Glutamatergic neuron (in vitro differentiated cells): ENCODE results near the gene CST3. TPM values are rescaled to one million over a fixed set of nuclear protein-coding genes. Genes with fewer than 3 reads are reported as not detected.

ENCODE experiments used
- DNase-seq: peaks from one replicate; pipeline ENCODE4 v3.0.0; 2022
- H3K27ac Mint-ChIP-seq: one replicate; pipeline ENCODE4 v1.8.0; 2020; ENCODE audit warnings: mild to moderate bottlenecking, mixed read lengths, inconsistent platforms; ENCODE audit not compliant: unreplicated experiment
- H3K27me3 Mint-ChIP-seq: one replicate; pipeline ENCODE4 v1.8.0; 2020; ENCODE audit warnings: mild to moderate bottlenecking, moderate library complexity, mixed read lengths, inconsistent platforms; ENCODE audit not compliant: unreplicated experiment
- H3K36me3 Mint-ChIP-seq: one replicate; pipeline ENCODE4 v1.8.0; 2020; ENCODE audit warnings: mild to moderate bottlenecking, mixed read lengths, inconsistent platforms; ENCODE audit not compliant: unreplicated experiment
- H3K4me1 Mint-ChIP-seq: one replicate; pipeline ENCODE4 v1.8.0; 2020; ENCODE audit warnings: mild to moderate bottlenecking, low read depth, mixed read lengths, inconsistent platforms; ENCODE audit not compliant: unreplicated experiment
- H3K4me3 Mint-ChIP-seq: one replicate; pipeline ENCODE4 v1.8.0; 2020; ENCODE audit warnings: mild to moderate bottlenecking, mixed read lengths, inconsistent platforms; ENCODE audit not compliant: unreplicated experiment
- H3K9me3 Mint-ChIP-seq: one replicate; pipeline ENCODE4 v1.8.0; 2020; ENCODE audit warnings: mild to moderate bottlenecking, moderate library complexity, mixed read lengths, inconsistent platforms; ENCODE audit not compliant: unreplicated experiment
- CTCF ChIP-seq: fragments of 200-600 bp; sonication (generic); IDR thresholded peaks from one replicate; pipeline ENCODE4 v1.5.0; 2021; ENCODE audit not compliant: partially characterized antibody, unreplicated experiment
- total RNA-seq: library from RNA; stranded (reverse); fragmentation: NEBNext Ultra II Directional; extraction: Animal tissue kit (Norgen Biotek cat#: 25700); gene quantifications from one replicate; pipeline ENCODE4 v1.2.1, GENCODE V29; 2021; ENCODE audit not compliant: unreplicated experiment

Gene CST3
- total RNA-seq, 1 donor from 2014 or later: 224 TPM

GRCh38 chr20:23683281-23683680 is 45.5 kb upstream of the CST3 start:
- Mint-ChIP-seq H3K36me3 (no peaks in the 10 kb centered on the region), H3K9me3 (peaks cover 2% of the 10 kb centered on the region), H3K4me3 (no peak overlapping the region), H3K27ac (no peak overlapping the region), H3K4me1 (peaks cover 2% of the 10 kb centered on the region), H3K27me3 (peaks cover 4% of the 10 kb centered on the region)
- no peak for TF ChIP-seq CTCF
- DNase-seq: no peak

GRCh38 chr20:23680146-23680545 is 42.4 kb upstream of the CST3 start:
- H3K4me1 Mint-ChIP-seq: no peaks in the 10 kb centered on the region
- H3K9me3 Mint-ChIP-seq: no peaks in the 10 kb centered on the region
- no peaks in the 10 kb centered on the region for H3K27me3 Mint-ChIP-seq
- no peak overlapping the region for H3K27ac Mint-ChIP-seq
- no peaks in the 10 kb centered on the region for H3K36me3 Mint-ChIP-seq
- H3K4me3 Mint-ChIP-seq: no peak overlapping the region
- no peak for DNase-seq
- no peak for TF ChIP-seq CTCF

GRCh38 chr20:23679133-23680092 is 41.7 kb upstream of the CST3 start:
- Mint-ChIP-seq H3K27ac (no peak overlapping the region), H3K4me3 (no peak overlapping the region), H3K9me3 (no peaks in the 10 kb centered on the region), H3K36me3 (no peaks in the 10 kb centered on the region), H3K27me3 (no peaks in the 10 kb centered on the region), H3K4me1 (no peaks in the 10 kb centered on the region)
- no peak for TF ChIP-seq CTCF
- DNase-seq: no peak

- no peaks in the 10 kb centered on the region for H3K9me3 Mint-ChIP-seq
- H3K36me3 Mint-ChIP-seq: no peaks in the 10 kb centered on the region
- peaks cover 2% of the 10 kb centered on the region for H3K27me3 Mint-ChIP-seq
- H3K4me3 Mint-ChIP-seq: no peak overlapping the region
- DNase-seq: no peak
- no peaks in the 10 kb centered on the region for H3K4me1 Mint-ChIP-seq
- H3K27ac Mint-ChIP-seq: no peak overlapping the region
- TF ChIP-seq CTCF: no peak
These were observed 35.5 kb upstream of the CST3 start for GRCh38 chr20:23673209-23673608.

GRCh38 chr20:23672158-23672557 is 34.4 kb upstream of the CST3 start:
- no peak for DNase-seq
- Mint-ChIP-seq H3K4me3 (no peak overlapping the region), H3K4me1 (no peaks in the 10 kb centered on the region), H3K36me3 (no peaks in the 10 kb centered on the region), H3K27me3 (peaks cover 2% of the 10 kb centered on the region), H3K9me3 (no peaks in the 10 kb centered on the region), H3K27ac (no peak overlapping the region)
- TF ChIP-seq CTCF: no peak
